Measurements from ENCODE around the gene SCUBE1.

DNA sequence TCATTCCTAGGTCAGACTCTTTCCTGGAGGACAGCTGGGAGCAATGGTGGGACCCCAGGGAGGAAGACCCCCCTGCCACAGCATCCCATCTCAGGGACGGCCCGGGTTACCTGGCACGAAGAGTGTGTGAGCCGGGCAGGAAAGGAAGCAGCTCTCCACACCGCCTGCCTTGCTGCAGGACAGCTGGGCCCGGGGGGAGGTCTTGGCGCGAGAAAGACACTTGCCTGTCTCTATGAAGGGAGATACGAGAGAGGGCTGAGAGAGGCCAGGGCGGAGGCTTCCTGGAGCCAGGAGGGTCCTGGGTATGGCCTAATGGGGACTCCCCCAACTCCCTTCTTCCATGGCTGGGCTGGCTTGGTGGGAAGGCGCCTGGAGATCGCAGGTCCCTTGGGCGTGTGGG lies 120.2 kb downstream of the SCUBE1 start:
- TF ChIP-seq POLR2A (IDR thresholded peaks at IDR 0.05; ENCODE audit: low read depth, low read length) (no peak), MXI1 (IDR thresholded peaks at IDR 0.05; ENCODE audit: borderline replicate concordance, low read depth, low read length) (no peak), FOS (IDR thresholded peaks at IDR 0.05; ENCODE audit: low read depth, low read length) (no peak), BHLHE40 (IDR thresholded peaks at IDR 0.05; ENCODE audit: low read depth, low read length) (no peak), RCOR1 (IDR thresholded peaks at IDR 0.05; ENCODE audit: insufficient replicate concordance, low read length) (no peak), RAD21 (IDR thresholded peaks at IDR 0.05; ENCODE audit: low read length) (no peak), SMC3 (IDR thresholded peaks at IDR 0.05; ENCODE audit: low read depth, low read length) (no peak), RFX5 (IDR thresholded peaks at IDR 0.05; ENCODE audit: low read depth, low read length) (no peak), MAFK (IDR thresholded peaks at IDR 0.05; ENCODE audit: low read depth, low read length) (no peak), CEBPB (IDR thresholded peaks at IDR 0.05; ENCODE audit: low read depth, low read length) (no peak)
- TF ChIP-seq, protein P1, sequence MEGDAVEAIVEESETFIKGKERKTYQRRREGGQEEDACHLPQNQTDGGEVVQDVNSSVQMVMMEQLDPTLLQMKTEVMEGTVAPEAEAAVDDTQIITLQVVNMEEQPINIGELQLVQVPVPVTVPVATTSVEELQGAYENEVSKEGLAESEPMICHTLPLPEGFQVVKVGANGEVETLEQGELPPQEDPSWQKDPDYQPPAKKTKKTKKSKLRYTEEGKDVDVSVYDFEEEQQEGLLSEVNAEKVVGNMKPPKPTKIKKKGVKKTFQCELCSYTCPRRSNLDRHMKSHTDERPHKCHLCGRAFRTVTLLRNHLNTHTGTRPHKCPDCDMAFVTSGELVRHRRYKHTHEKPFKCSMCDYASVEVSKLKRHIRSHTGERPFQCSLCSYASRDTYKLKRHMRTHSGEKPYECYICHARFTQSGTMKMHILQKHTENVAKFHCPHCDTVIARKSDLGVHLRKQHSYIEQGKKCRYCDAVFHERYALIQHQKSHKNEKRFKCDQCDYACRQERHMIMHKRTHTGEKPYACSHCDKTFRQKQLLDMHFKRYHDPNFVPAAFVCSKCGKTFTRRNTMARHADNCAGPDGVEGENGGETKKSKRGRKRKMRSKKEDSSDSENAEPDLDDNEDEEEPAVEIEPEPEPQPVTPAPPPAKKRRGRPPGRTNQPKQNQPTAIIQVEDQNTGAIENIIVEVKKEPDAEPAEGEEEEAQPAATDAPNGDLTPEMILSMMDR (conservative IDR thresholded peaks at IDR 0.05; ENCODE audit: low read depth, low read length) = no peak
- TF ChIP-seq, protein P2, sequence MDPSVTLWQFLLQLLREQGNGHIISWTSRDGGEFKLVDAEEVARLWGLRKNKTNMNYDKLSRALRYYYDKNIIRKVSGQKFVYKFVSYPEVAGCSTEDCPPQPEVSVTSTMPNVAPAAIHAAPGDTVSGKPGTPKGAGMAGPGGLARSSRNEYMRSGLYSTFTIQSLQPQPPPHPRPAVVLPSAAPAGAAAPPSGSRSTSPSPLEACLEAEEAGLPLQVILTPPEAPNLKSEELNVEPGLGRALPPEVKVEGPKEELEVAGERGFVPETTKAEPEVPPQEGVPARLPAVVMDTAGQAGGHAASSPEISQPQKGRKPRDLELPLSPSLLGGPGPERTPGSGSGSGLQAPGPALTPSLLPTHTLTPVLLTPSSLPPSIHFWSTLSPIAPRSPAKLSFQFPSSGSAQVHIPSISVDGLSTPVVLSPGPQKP (IDR thresholded peaks at IDR 0.05; ENCODE audit: borderline replicate concordance, low read depth, low read length) = no peak

Data from IMR-90 (cell line).